H1 (cell line): Measurements from ENCODE around the gene OPN5. TPM values are rescaled to one million over a fixed set of nuclear protein-coding genes. Genes with fewer than 3 reads are reported as not detected.

Experiments used
- CTCF ChIA-PET: fragments of 300-600 bp; sonication (Branson Sonifier 250); formaldehyde crosslinking; loops from one replicate; lab custom pipeline; 2021; ENCODE audit not compliant: partially characterized antibody; lab: Charles Lee
- POLR2A ChIA-PET: fragments of 300-600 bp; sonication (Branson Sonifier 250); formaldehyde crosslinking; loops from one replicate; lab custom pipeline; 2021; ENCODE audit warnings: inconsistent platforms; ENCODE audit not compliant: partially characterized antibody; lab: Charles Lee
- DNase-seq, 2 experiments: peaks; one replicate each; pipeline versions ENCODE4 v3.0.0 to v3.0.0-alpha.2; 2010 to 2022; ENCODE audit warnings: low spot score in 2 of 2, low read depth in 1 of 2, mixed read lengths in 1 of 2
- FAIRE-seq: peaks from 2 replicates; lab custom pipeline; 2011; peaks lifted over from hg19 to GRCh38; lab: Jason Lieb, UNC
- H2AFZ ChIP-seq: 2 replicates; pipeline ENCODE4 v1.8.1; 2012; ENCODE audit warnings: low read length, inconsistent platforms
- H2AK5ac ChIP-seq: 2 replicates; pipeline ENCODE4 v1.6.1; 2013; ENCODE audit warnings: low read depth, low read length
- H2BK120ac ChIP-seq: replicated peaks from 2 replicates; pipeline ENCODE3; 2013; ENCODE audit warnings: low read depth, low read length, inconsistent platforms
- H2BK12ac ChIP-seq: 2 replicates; pipeline ENCODE4 v1.6.1; 2013; ENCODE audit warnings: low read depth, low read length
- H2BK15ac ChIP-seq: 2 replicates; pipeline ENCODE4 v1.6.1; 2013; ENCODE audit warnings: low read length
- H2BK20ac ChIP-seq: 2 replicates; pipeline ENCODE4 v1.6.1; 2013; ENCODE audit warnings: low read length
- H2BK5ac ChIP-seq: 2 replicates; pipeline ENCODE4 v1.6.1; 2013; ENCODE audit warnings: low read depth, low read length
- H3K14ac ChIP-seq: 2 replicates; pipeline ENCODE4 v1.6.1; 2013; ENCODE audit warnings: inconsistent platforms; ENCODE audit not compliant: insufficient read length
- H3K18ac ChIP-seq: 2 replicates; pipeline ENCODE4 v1.6.1; 2013; ENCODE audit warnings: low read length; ENCODE audit errors: extremely low read depth
- H3K23ac ChIP-seq: 2 replicates; pipeline ENCODE4 v1.6.1; 2013; ENCODE audit warnings: inconsistent platforms; ENCODE audit not compliant: insufficient read length
- H3K23me2 ChIP-seq: 2 replicates; pipeline ENCODE4 v1.6.1; 2013; ENCODE audit warnings: low read depth, low read length
- H3K27ac ChIP-seq: 2 replicates; pipeline ENCODE4 v1.6.1; 2011; ENCODE audit warnings: low read depth, low read length, inconsistent platforms
- H3K27me3 ChIP-seq, 4 experiments: replicated peaks in 1 of 4; 1 replicate in 1 of 4; 2 replicates in 3 of 4; pipeline versions ENCODE4 v1.6.1 to v1.8.1; 2011 to 2013; ENCODE audit warnings: low read length in 3 of 4, mild to moderate bottlenecking in 3 of 4, inconsistent platforms in 2 of 4, mixed read lengths in 2 of 4, moderate library complexity in 1 of 4; ENCODE audit not compliant: control insufficient read depth in 3 of 4, insufficient read depth in 3 of 4; ENCODE audit errors: extremely low read depth in 1 of 4
- H3K36me3 ChIP-seq, 4 experiments: 2 replicates each; pipeline versions ENCODE4 v1.6.1 to v1.8.1; 2011 to 2013; ENCODE audit warnings: mild to moderate bottlenecking in 4 of 4, low read length in 3 of 4, moderate library complexity in 2 of 4, control low read depth in 1 of 4, inconsistent platforms in 1 of 4; ENCODE audit not compliant: insufficient read depth in 4 of 4, control insufficient read depth in 2 of 4
- H3K4ac ChIP-seq: replicated peaks from 2 replicates; pipeline ENCODE3; 2013; ENCODE audit warnings: low read length, low read depth, mixed read lengths, inconsistent platforms; ENCODE audit not compliant: insufficient read length
- H3K4me1 ChIP-seq, 4 experiments: replicated peaks in 1 of 4; 1 replicate in 1 of 4; 2 replicates in 3 of 4; pipeline versions ENCODE4 v1.6.1 to v1.8.1; 2011 to 2013; ENCODE audit warnings: low read length in 3 of 4, inconsistent platforms in 2 of 4, mixed read lengths in 1 of 4; ENCODE audit not compliant: insufficient read depth in 4 of 4, control insufficient read depth in 3 of 4
- H3K4me2 ChIP-seq, 2 experiments: 2 replicates each; pipeline versions ENCODE4 v1.6.1 to v1.8.1; 2011 to 2013; ENCODE audit warnings: low read depth in 2 of 2, low read length in 2 of 2, control low read depth in 1 of 2, inconsistent platforms in 1 of 2, mild to moderate bottlenecking in 1 of 2; ENCODE audit not compliant: insufficient read depth in 1 of 2
- H3K4me3 ChIP-seq, 4 experiments: fragments of 200-600, 300-600 bp in 1 of 4; sonication (generic), shearing (Covaris generic), sonication (Bioruptor Twin) in 1 of 4; 2 replicates each; pipeline versions ENCODE4 v1.5.1 to v1.8.1; 2011 to 2016; ENCODE audit warnings: low read length in 4 of 4, low read depth in 3 of 4, control low read depth in 2 of 4, inconsistent platforms in 2 of 4, mild to moderate bottlenecking in 2 of 4, mixed read lengths in 1 of 4, moderate library complexity in 1 of 4; ENCODE audit not compliant: insufficient read depth in 2 of 4; ENCODE audit errors: extremely low read depth in 1 of 4
- H3K56ac ChIP-seq: replicated peaks from 2 replicates; pipeline ENCODE3; 2013; ENCODE audit warnings: low read depth, mild to moderate bottlenecking, mixed read lengths, low read length, inconsistent platforms; ENCODE audit not compliant: insufficient read length
- H3K79me1 ChIP-seq: 2 replicates; pipeline ENCODE4 v1.6.1; 2013; ENCODE audit warnings: low read depth, low read length, control low read depth
- H3K79me2 ChIP-seq, 2 experiments: 2 replicates each; pipeline versions ENCODE4 v1.6.1 to v1.8.1; 2012 to 2013; ENCODE audit warnings: low read length in 2 of 2, mild to moderate bottlenecking in 2 of 2, inconsistent platforms in 1 of 2; ENCODE audit not compliant: insufficient read depth in 2 of 2, control insufficient read depth in 1 of 2
- H3K9ac ChIP-seq, 4 experiments: replicated peaks in 1 of 4; 1 replicate in 1 of 4; 2 replicates in 3 of 4; pipeline versions ENCODE4 v1.6.1 to v1.8.1; 2011 to 2013; ENCODE audit warnings: low read depth in 3 of 4, low read length in 3 of 4, control low read depth in 2 of 4, mild to moderate bottlenecking in 2 of 4, moderate library complexity in 2 of 4, inconsistent platforms in 1 of 4; ENCODE audit errors: extremely low read depth in 1 of 4
- H3K9me3 ChIP-seq, 2 experiments: 2 replicates each; pipeline versions ENCODE4 v1.6.1 to v1.8.1; 2012 to 2013; ENCODE audit warnings: mild to moderate bottlenecking in 2 of 2, moderate library complexity in 2 of 2, control low read depth in 1 of 2, inconsistent platforms in 1 of 2, low read depth in 1 of 2, low read length in 1 of 2, mixed read lengths in 1 of 2; ENCODE audit not compliant: insufficient read depth in 2 of 2
- H4K20me1 ChIP-seq, 2 experiments: replicated peaks in 1 of 2; 2 replicates each; pipeline versions ENCODE3 to v1.8.1; 2011 to 2013; ENCODE audit warnings: inconsistent platforms in 2 of 2, low read length in 2 of 2, mild to moderate bottlenecking in 1 of 2; ENCODE audit not compliant: insufficient read depth in 2 of 2, control insufficient read depth in 1 of 2
- H4K5ac ChIP-seq: 2 replicates; pipeline ENCODE4 v1.6.1; 2013; ENCODE audit warnings: low read length, low read depth, mixed read lengths, inconsistent platforms; ENCODE audit not compliant: insufficient read length
- H4K8ac ChIP-seq: 2 replicates; pipeline ENCODE4 v1.8.0; 2013; ENCODE audit warnings: mild to moderate bottlenecking, moderate library complexity, low read length, inconsistent platforms; ENCODE audit not compliant: insufficient read depth; ENCODE audit errors: extremely low read depth
- H4K91ac ChIP-seq: replicated peaks from 2 replicates; pipeline ENCODE3; 2013; ENCODE audit warnings: low read length, mixed read lengths, inconsistent platforms; ENCODE audit not compliant: insufficient read length
- HDAC6 ChIP-seq: IDR thresholded peaks from one replicate; pipeline ENCODE4 v1.7.1; 2012; ENCODE audit warnings: low read depth, mild to moderate bottlenecking, inconsistent platforms, low read length, moderate library complexity
- KDM5A ChIP-seq: fragments of 200-600 bp; IDR thresholded peaks from 2 replicates; pipeline ENCODE4 v1.7.1; 2012; ENCODE audit warnings: mild to moderate bottlenecking, low read length, inconsistent platforms, mixed read lengths
- RFX5 ChIP-seq: IDR thresholded peaks from 2 replicates; pipeline ENCODE4 v1.6.1; 2011; ENCODE audit warnings: low read depth, low read length, improper control_type of control experiment, borderline replicate concordance
- RNF2 ChIP-seq: fragments of 200-900, 300-1000 bp; sonication (generic); IDR thresholded peaks from 2 replicates; pipeline ENCODE4 v1.7.1; 2016; ENCODE audit warnings: borderline replicate concordance, low read depth, mild to moderate bottlenecking, antibody characterized with exemption, low read length; ENCODE audit not compliant: poor library complexity, severe bottlenecking; ENCODE audit errors: missing control alignments
- TAF7 ChIP-seq: optimal IDR thresholded peaks from 2 replicates; pipeline ENCODE3; 2011; ENCODE audit warnings: low read depth, mild to moderate bottlenecking, inconsistent platforms, low read length, moderate library complexity, borderline replicate concordance
- TCF12 ChIP-seq: IDR thresholded peaks from 2 replicates; pipeline ENCODE4 v1.6.1; 2011; ENCODE audit warnings: low read depth, mild to moderate bottlenecking, low read length
- YY1 ChIP-seq: IDR thresholded peaks from 2 replicates; pipeline ENCODE4 v1.6.1; 2011; ENCODE audit warnings: low read depth, mild to moderate bottlenecking, low read length
- WGBS, 2 experiments: shearing (Covaris generic) in 1 of 2; methylation state at CpG; one replicate each; pipeline versions ENCODE4 v1.1.6 to v1.1.7; 2013 to 2015; ENCODE audit warnings: low lambda C conversion rate in 2 of 2, mixed read lengths in 2 of 2, inconsistent platforms in 1 of 2, low coverage in 1 of 2, missing lambda C conversion rate in 1 of 2; ENCODE audit not compliant: insufficient replicate concordance in 2 of 2, insufficient coverage in 1 of 2, insufficient read length in 1 of 2; ENCODE audit errors: extremely low coverage in 1 of 2, missing lambda C conversion rate in 1 of 2; 5-methylcytosine and 5-hydroxymethylcytosine counted together
- polyA plus RNA-seq, 7 experiments: library from polyadenylated mRNA; depleted of rRNA in 3 of 7; stranded (reverse) in 5 of 7; unstranded in 2 of 7; fragments of >200 nt in 5 of 7; fragments of 200-250 nt in 2 of 7; gene quantifications; 1 replicate in 5 of 7; 2 replicates in 1 of 7; 4 replicates in 1 of 7; pipeline versions ENCODE4 v1.2.1 to v1.2.3, GENCODE V29; 2011 to 2013; ENCODE audit warnings: missing spikeins in 2 of 7, mixed read lengths in 2 of 7
- total RNA-seq: library from RNA; stranded (reverse); fragmentation: NEBNext Ultra II Directional; extraction: Animal tissue kit (Norgen Biotek cat#: 25700); gene quantifications from 2 replicates; pipeline ENCODE4 v1.2.1, GENCODE V29; 2021
- TF ChIP-seq, protein P1 (sequence below): IDR thresholded peaks from 2 replicates; pipeline ENCODE4 v1.6.1; 2012; ENCODE audit warnings: inconsistent platforms

The OPN5 gene
- total and polyA plus RNA-seq, 2 of the 8 experiments (the other 6 are each of a cell fraction or from before 2014, with no cell fraction given): not detected

DNA sequence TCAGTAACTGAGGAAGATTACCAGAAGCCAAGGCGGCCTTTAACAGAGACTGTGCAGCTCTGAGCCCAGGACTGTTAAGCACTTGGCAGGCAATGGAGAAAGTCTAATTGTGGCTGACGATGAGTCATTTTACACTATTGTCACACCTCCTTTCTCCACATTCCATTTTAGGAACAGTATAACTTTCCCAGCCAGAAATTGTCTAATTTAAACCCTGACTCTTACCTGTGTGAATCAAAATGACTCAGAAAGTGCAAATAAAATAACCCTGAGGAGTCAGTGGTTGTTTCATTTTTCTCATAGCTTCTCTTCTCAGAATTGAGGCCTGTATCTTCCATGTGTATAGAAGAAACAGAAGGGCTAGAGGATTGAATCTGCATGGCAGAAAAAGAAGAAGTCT is 40.0 kb upstream of the OPN5 start:
- FAIRE-seq: no peak
- no peaks in the 10 kb centered on the region; a peak in 2 of 4 replicates for H3K9me3 ChIP-seq
- no peak overlapping the region for H2AFZ ChIP-seq

More for the DNA sequence above, 40.0 kb upstream of the OPN5 start:
- Histone ChIP-seq H2BK120ac (no peak overlapping the region), H3K18ac (no peak overlapping the region), H4K91ac (no peak overlapping the region), H2BK20ac (no peak overlapping the region), H2BK5ac (no peak overlapping the region), H3K79me1 (no peaks in the 10 kb centered on the region), H3K36me3 (no peaks in the 10 kb centered on the region), H4K20me1 (no peaks in the 10 kb centered on the region), H2BK15ac (no peak overlapping the region), H3K4me3 (no peak overlapping the region), H2BK12ac (0 out of 2 replicates have a peak overlapping the region, but pooled peaks have one; percentile 75), H4K5ac (no peak overlapping the region), H3K23me2 (no peaks in the 10 kb centered on the region; the same call in 1 of the 2 replicates), H2AK5ac (no peak overlapping the region), H3K4me2 (no peak overlapping the region), H3K27ac (no peak overlapping the region), H3K27me3 (no peaks in the 10 kb centered on the region), H3K4me1 (peaks cover 0 to 5% (median 1%) of the 10 kb centered on the region in 4 experiments; a peak in 4 of 7 replicates), H3K23ac (no peak overlapping the region), H3K14ac (no peak overlapping the region), H3K79me2 (no peaks in the 10 kb centered on the region), H3K4ac (no peak overlapping the region), H3K9ac (no peak overlapping the region), H4K8ac (no peak overlapping the region), H3K56ac (no peak overlapping the region)
- no peak for DNase-seq
- ChIA-PET POLR2A (no interaction called here), CTCF (no interaction called here)
- WGBS, 2 experiments: 91% methylated on average over 2 of the region's 2 CpGs; no CpG with 5 or more reads in 1 of the 2 experiments
- TF ChIP-seq HDAC6 (no peak), RNF2 (no peak), RFX5 (no peak), KDM5A (no peak), TAF7 (no peak), YY1 (no peak), TCF12 (no peak)
- TF ChIP-seq, protein P1, sequence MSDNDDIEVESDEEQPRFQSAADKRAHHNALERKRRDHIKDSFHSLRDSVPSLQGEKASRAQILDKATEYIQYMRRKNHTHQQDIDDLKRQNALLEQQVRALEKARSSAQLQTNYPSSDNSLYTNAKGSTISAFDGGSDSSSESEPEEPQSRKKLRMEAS: no peak
